Esophagus squamous epithelium (tissue), 5 donors: ENCODE data around the gene ABHD5. TPM values are rescaled to one million over a fixed set of nuclear protein-coding genes. Genes with fewer than 3 reads are reported as not detected.
A peak's percentile ranks its signal among the peaks of the same experiment; 100 is the strongest.

ENCODE experiments used
- DNase-seq: peaks from one replicate; lab custom pipeline; 2025; lab: John Stamatoyannopoulos, UW
- H3K27ac ChIP-seq, 4 donors: fragments of 200-600 bp; sonication (generic); one replicate each; pipeline ENCODE4 v1.5.1; 2016 to 2019; ENCODE audit warnings: mild to moderate bottlenecking in 1 of 4
- H3K27me3 ChIP-seq, 4 donors: fragments of 200-600 bp; sonication (generic); 1 replicate in 3 of 4; 2 replicates in 1 of 4; pipeline versions ENCODE4 v1.5.1 to v1.6.0; 2017 to 2021; ENCODE audit warnings: antibody characterized with exemption in 1 of 4
- H3K36me3 ChIP-seq, 3 donors: fragments of 200-600 bp; sonication (generic); one replicate each; pipeline ENCODE4 v1.5.1; 2016 to 2019
- H3K4me1 ChIP-seq, 3 donors: fragments of 200-600 bp; sonication (generic); one replicate each; pipeline ENCODE4 v1.5.1; 2017 to 2019
- H3K4me3 ChIP-seq, 4 donors: fragments of 200-600 bp; sonication (generic); 1 replicate in 3 of 4; 2 replicates in 1 of 4; pipeline ENCODE4 v1.5.1; 2016 to 2019; ENCODE audit warnings: mild to moderate bottlenecking in 2 of 4, moderate library complexity in 1 of 4
- H3K9me3 ChIP-seq, 3 donors: fragments of 200-600 bp; sonication (generic); one replicate each; pipeline ENCODE4 v1.5.1; 2016 to 2019
- CTCF ChIP-seq, 6 experiments: fragments of 450-650 bp in 4 of 6; fragments of 200-600 bp in 2 of 6; sonication (generic) in 2 of 6; IDR thresholded peaks; one replicate each; pipeline ENCODE4 v1.5.1; 2016 to 2019; ENCODE audit warnings: antibody characterized with exemption in 6 of 6, mild to moderate bottlenecking in 4 of 6, moderate library complexity in 4 of 6
- POLR2A ChIP-seq, 4 donors: fragments of 450-650 bp; IDR thresholded peaks; one replicate each; pipeline ENCODE4 v1.6.1; 2017; ENCODE audit warnings: antibody characterized with exemption in 4 of 4, mild to moderate bottlenecking in 4 of 4, moderate library complexity in 3 of 4
- WGBS, 2 donors: methylation state at CpG; one replicate each; pipeline ENCODE4 v1.1.5; 2018; 5-methylcytosine and 5-hydroxymethylcytosine counted together
- intact Hi-C: fragments of 100-400 bp; cut with DNase I; formaldehyde crosslinking; loops from one replicate; pipeline ENCODE4 v1.15.0; 2022
- total RNA-seq, 4 donors: library from RNA; depleted of rRNA; stranded (reverse); fragments of >200 nt; gene quantifications; one replicate each; pipeline ENCODE4 v1.1.0, GENCODE V29; 2016
- donor health status: DM: yes; HTN: yes; CAD: no.

Gene ABHD5
- total RNA-seq, 4 donors from 2014 or later, result 28.3 to 38.1 (median 36.0) TPM

- intact Hi-C loops, result no loop called here
- Histone ChIP-seq H3K9me3 (no peaks in the 10 kb centered on the region), H3K4me1 (peaks cover 16 to 39% (median 26%) of the 10 kb centered on the region in 3 donors), H3K27ac (no peak overlapping the region), H3K4me3 (no peak overlapping the region), H3K36me3 (no peaks in the 10 kb centered on the region), H3K27me3 (peaks cover 0 to 3% (median 0%) of the 10 kb centered on the region in 4 donors)
- TF ChIP-seq CTCF (IDR thresholded peaks at IDR 0.05) (no peak), POLR2A (IDR thresholded peaks at IDR 0.05) (no peak)
- WGBS, 2 donors, result 64 to 85% methylated on average over 4 of the region's 4 CpGs
- no peak for DNase-seq
Observed at GRCh38 chr3:43765521-43765971, 74.8 kb downstream of the ABHD5 start.

GRCh38 chr3:43766672-43767465 lies 76.1 kb downstream of the ABHD5 start:
- Histone ChIP-seq H3K27me3 (peaks cover 0 to 3% (median 0%) of the 10 kb centered on the region in 4 donors), H3K4me1 (peaks cover 23 to 47% (median 32%) of the 10 kb centered on the region in 3 donors), H3K27ac (peak overlapping the region in 1 of 4 donors; percentile 14), H3K36me3 (no peaks in the 10 kb centered on the region), H3K9me3 (no peaks in the 10 kb centered on the region), H3K4me3 (no peak overlapping the region)
- TF ChIP-seq POLR2A (IDR thresholded peaks at IDR 0.05), result no peak
- no peak for TF ChIP-seq CTCF (IDR thresholded peaks at IDR 0.05)
- intact Hi-C loops, result no loop called here
- 63 to 69% methylated on average over 2 of the region's 2 CpGs for WGBS, 2 donors
- DNase-seq, result no peak

- intact Hi-C loops, result no loop called here
- Histone ChIP-seq H3K36me3 (no peaks in the 10 kb centered on the region), H3K27ac (peak overlapping the region; percentile 73 to 92 (median 86)), H3K4me1 (peaks cover 29 to 57% (median 32%) of the 10 kb centered on the region in 3 donors), H3K4me3 (no peak overlapping the region), H3K27me3 (no peaks in the 10 kb centered on the region), H3K9me3 (no peaks in the 10 kb centered on the region)
- 27 to 29% methylated on average over 5 of the region's 5 CpGs for WGBS, 2 donors
- DNase-seq, result no peak
- TF ChIP-seq POLR2A (IDR thresholded peaks at IDR 0.05), result no peak
- TF ChIP-seq CTCF (IDR thresholded peaks at IDR 0.05), result no peak
Observed at GRCh38 chr3:43768381-43768973, 77.7 kb downstream of the ABHD5 start.

GRCh38 chr3:43769097-43769884 lies 78.6 kb downstream of the ABHD5 start:
- H3K36me3 ChIP-seq, result no peaks in the 10 kb centered on the region

More at GRCh38 chr3:43769097-43769884, 78.6 kb downstream of the ABHD5 start:
- H3K27me3 ChIP-seq, result no peaks in the 10 kb centered on the region
- no peaks in the 10 kb centered on the region for H3K9me3 ChIP-seq
- 6 to 27% methylated on average over 2 to 7 of the region's 22 CpGs for WGBS, 2 donors
- H3K27ac ChIP-seq, result peak overlapping the region; percentile 73 to 92 (median 86)
- peak; percentile 45 for DNase-seq
- peaks cover 29 to 60% (median 32%) of the 10 kb centered on the region in 3 donors for H3K4me1 ChIP-seq
- intact Hi-C loops, result no loop called here
- peak overlapping the region in 3 of 4 donors; percentile 36 to 61 (median 37) for H3K4me3 ChIP-seq
- TF ChIP-seq CTCF (IDR thresholded peaks at IDR 0.05) (peak; percentile 82 to 94 (median 92)), POLR2A (IDR thresholded peaks at IDR 0.05) (no peak)
